Endothelial cell of umbilical vein (primary cell): ENCODE measurements around the gene ATP2A2. TPM values are rescaled to one million over a fixed set of nuclear protein-coding genes. Genes with fewer than 3 reads are reported as not detected.

Source experiments
- BruUV-seq: library from RNA; stranded (reverse); fragments of 400-500 nt; replicated peaks from 2 replicates; lab custom pipeline; 2021; lab: Mats Ljungman, UMichigan
- CTCF ChIA-PET: fragments of 300-600, 350-600 bp; sonication (Branson Sonifier 250); formaldehyde crosslinking; loops from one replicate; lab custom pipeline; 2021; ENCODE audit warnings: antibody characterized with exemption, inconsistent platforms; lab: Charles Lee
- POLR2A ChIA-PET: fragments of 300-600, 350-600 bp; sonication (Branson Sonifier 250); formaldehyde crosslinking; loops from one replicate; lab custom pipeline; 2021; ENCODE audit warnings: antibody characterized with exemption, inconsistent platforms; lab: Charles Lee
- DNase-seq: peaks from one replicate; pipeline ENCODE4 v3.0.0-alpha.2; 2011; ENCODE audit warnings: low read depth, low spot score
- FAIRE-seq: peaks from 2 replicates; lab custom pipeline; 2011; peaks lifted over from hg19 to GRCh38; lab: Jason Lieb, UNC
- H2AFZ ChIP-seq: 2 replicates; pipeline ENCODE4 v1.6.0; 2012; ENCODE audit warnings: low read depth, low read length, control low read depth, inconsistent platforms
- H3K27ac ChIP-seq: 2 replicates; pipeline ENCODE4 v1.5.1; 2011; ENCODE audit warnings: low read depth, mild to moderate bottlenecking, control low read depth, low read length, moderate library complexity; ENCODE audit not compliant: insufficient read depth
- H3K27me3 ChIP-seq, 2 experiments: 2 replicates each; pipeline versions ENCODE4 v1.6.0 to v1.6.1; 2011; ENCODE audit warnings: low read length in 2 of 2, mixed read lengths in 1 of 2; ENCODE audit not compliant: control insufficient read depth in 2 of 2, insufficient read depth in 2 of 2
- H3K36me3 ChIP-seq, 2 experiments: 2 replicates in 1 of 2; 3 replicates in 1 of 2; pipeline ENCODE4 v1.5.1; 2011; ENCODE audit warnings: low read length in 2 of 2, mild to moderate bottlenecking in 1 of 2, moderate library complexity in 1 of 2; ENCODE audit not compliant: control insufficient read depth in 2 of 2, insufficient read depth in 2 of 2; ENCODE audit errors: extremely low read depth in 1 of 2
- H3K4me1 ChIP-seq: 3 replicates; pipeline ENCODE4 v1.5.1; 2011; ENCODE audit warnings: mild to moderate bottlenecking, low read length; ENCODE audit not compliant: control insufficient read depth, insufficient read depth; ENCODE audit errors: extremely low read depth
- H3K4me2 ChIP-seq: 2 replicates; pipeline ENCODE4 v1.6.1; 2011; ENCODE audit warnings: low read length, control low read depth, mixed read lengths; ENCODE audit not compliant: insufficient read depth
- H3K4me3 ChIP-seq, 3 experiments: fragments of 200-600 bp in 1 of 3; sonication (generic), shearing (Covaris generic) in 1 of 3; replicated peaks in 1 of 3; 2 replicates each; pipeline ENCODE4 v1.5.1; 2011 to 2016; ENCODE audit warnings: control low read depth in 3 of 3, low read length in 3 of 3, mild to moderate bottlenecking in 2 of 3, inconsistent platforms in 1 of 3, low read depth in 1 of 3, moderate library complexity in 1 of 3; ENCODE audit not compliant: insufficient read depth in 1 of 3
- H3K79me2 ChIP-seq: 2 replicates; pipeline ENCODE4 v1.6.0; 2012; ENCODE audit warnings: low read length, inconsistent platforms; ENCODE audit not compliant: control insufficient read depth, insufficient read depth
- H3K9ac ChIP-seq: replicated peaks from 2 replicates; pipeline ENCODE3; 2011; ENCODE audit warnings: low read length, control low read depth; ENCODE audit not compliant: insufficient read depth; ENCODE audit errors: extremely low read depth
- H3K9me1 ChIP-seq: replicated peaks from 3 replicates; pipeline ENCODE4 v1.6.0; 2011; ENCODE audit warnings: mild to moderate bottlenecking, low read length; ENCODE audit not compliant: control insufficient read depth, insufficient read depth; ENCODE audit errors: extremely low read depth
- H3K9me3 ChIP-seq: replicated peaks from 2 replicates; pipeline ENCODE4 v1.5.1; 2012; ENCODE audit warnings: low read length, inconsistent platforms; ENCODE audit not compliant: control insufficient read depth, insufficient read depth
- H4K20me1 ChIP-seq: replicated peaks from 2 replicates; pipeline ENCODE3; 2011; ENCODE audit warnings: mild to moderate bottlenecking, low read length; ENCODE audit not compliant: control insufficient read depth, insufficient read depth; ENCODE audit errors: extremely low read depth
- CTCF ChIP-seq, 2 donors: IDR thresholded peaks; 1 replicate in 1 of 2; 2 replicates in 1 of 2; pipeline ENCODE4 v1.5.1; 2011; ENCODE audit warnings: low read length in 2 of 2, mild to moderate bottlenecking in 2 of 2, moderate library complexity in 2 of 2, control low read depth in 1 of 2, inconsistent platforms in 1 of 2, low read depth in 1 of 2; ENCODE audit not compliant: insufficient read depth in 1 of 2; ENCODE audit errors: extremely low read depth in 1 of 2
- EZH2 ChIP-seq: IDR thresholded peaks from 2 replicates; pipeline ENCODE4 v1.6.1; 2012; ENCODE audit warnings: borderline replicate concordance, low read depth, mild to moderate bottlenecking, moderate library complexity, low read length, inconsistent platforms; ENCODE audit not compliant: severe bottlenecking
- FOS ChIP-seq: IDR thresholded peaks from 2 replicates; pipeline ENCODE4 v1.6.1; 2011; ENCODE audit warnings: mild to moderate bottlenecking, low read length, moderate library complexity, borderline replicate concordance; ENCODE audit not compliant: insufficient read depth
- GATA2 ChIP-seq: IDR thresholded peaks from 2 replicates; pipeline ENCODE4 v1.7.0; 2011; ENCODE audit warnings: low read depth, mild to moderate bottlenecking, moderate library complexity, mixed read lengths, low read length; ENCODE audit not compliant: insufficient read length, insufficient read depth
- JUN ChIP-seq: IDR thresholded peaks from 2 replicates; pipeline ENCODE4 v1.6.1; 2011; ENCODE audit warnings: borderline replicate concordance, low read depth; ENCODE audit not compliant: insufficient read length, insufficient read depth
- MYC ChIP-seq: IDR thresholded peaks from one replicate; pipeline ENCODE4 v1.6.1; 2011; ENCODE audit warnings: mild to moderate bottlenecking, low read depth, low read length
- POLR2A ChIP-seq: IDR thresholded peaks from 2 replicates; pipeline ENCODE4 v1.6.1; 2012; ENCODE audit warnings: low read depth, mild to moderate bottlenecking, control low read depth, low read length
- POLR2AphosphoS5 ChIP-seq: IDR thresholded peaks from 2 replicates; pipeline ENCODE4 v1.6.1; 2012; ENCODE audit warnings: low read depth, mild to moderate bottlenecking, control low read depth, low read length, moderate library complexity; ENCODE audit not compliant: insufficient read depth
- dilution Hi-C: fragments of 300-500 bp; cut with MboI; formaldehyde crosslinking; loops from one replicate; pipeline ENCODE4 v1.15.0; 2019; ENCODE audit warnings: low sequenced_read_pairs; ENCODE audit not compliant: extremely low pct_ligation_motif_present
- intact Hi-C: fragments of 100-400 bp; cut with micrococcal nuclease; formaldehyde crosslinking; loops from one replicate; pipeline ENCODE4 v1.10.0; 2022
- polyA plus RNA-seq, 4 experiments: library from polyadenylated mRNA; depleted of rRNA in 3 of 4; stranded (reverse) in 3 of 4; unstranded in 1 of 4; fragments of >200 nt; gene quantifications; 2 replicates each; pipeline versions ENCODE4 v1.2.1 to v1.2.3, GENCODE V29; 2011 to 2012; ENCODE audit warnings: missing spikeins in 1 of 4
- total RNA-seq: library from RNA; stranded (reverse); gene quantifications from 2 replicates; pipeline ENCODE4 v1.2.3, GENCODE V29; 2021
- TF ChIP-seq, protein P1 (sequence below): IDR thresholded peaks from 2 replicates; pipeline ENCODE4 v1.6.1; 2011; ENCODE audit not compliant: insufficient read depth, insufficient read length

Gene ATP2A2
- total and polyA plus RNA-seq, 2 donors (not counting 3 experiments of a cell fraction or from before 2014, with no cell fraction given), result 102 to 239 TPM

- no TSS peak for BruUV-seq
- H3K9ac ChIP-seq, result no peak overlapping the region
- POLR2A ChIA-PET, result no interaction called here
- H3K36me3 ChIP-seq, result no peaks in the 10 kb centered on the region
- no peaks in the 10 kb centered on the region for H3K9me3 ChIP-seq
- dilution Hi-C loops (no loop called here), intact Hi-C loops (no loop called here)
- TF ChIP-seq EZH2, result no peak
- no peak for TF ChIP-seq JUN
- no peak for TF ChIP-seq GATA2
- no peak for TF ChIP-seq POLR2AphosphoS5
- no peak for TF ChIP-seq MYC
- TF ChIP-seq FOS, result no peak
- TF ChIP-seq, protein P1, sequence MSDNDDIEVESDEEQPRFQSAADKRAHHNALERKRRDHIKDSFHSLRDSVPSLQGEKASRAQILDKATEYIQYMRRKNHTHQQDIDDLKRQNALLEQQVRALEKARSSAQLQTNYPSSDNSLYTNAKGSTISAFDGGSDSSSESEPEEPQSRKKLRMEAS, result no peak
- TF ChIP-seq CTCF (IDR thresholded peaks at IDR 0.05; ENCODE audit: extremely low read depth in 1 of 2, insufficient read depth in 1 of 2, low read depth in 1 of 2, low read length in 2 of 2), result no peak
- no peak for TF ChIP-seq POLR2A
- DNase-seq (no peak), FAIRE-seq (no peak)
- H2AFZ ChIP-seq, result no peak overlapping the region
- H3K4me2 ChIP-seq, result no peak overlapping the region
- CTCF ChIA-PET, result interaction anchor here (1.0 to 4.6 kb wide), 4 partner anchors 22 to 185 kb away, joined by 3 to 26 read pairs (median 6); no protein-coding TSS in a partner anchor
- no peaks in the 10 kb centered on the region for H3K27me3 ChIP-seq
- no peak overlapping the region for H3K27ac ChIP-seq
- H4K20me1 ChIP-seq, result no peaks in the 10 kb centered on the region
- H3K4me3 ChIP-seq, result no peak overlapping the region
- no peaks in the 10 kb centered on the region for H3K79me2 ChIP-seq
- no peaks in the 10 kb centered on the region for H3K9me1 ChIP-seq
- no peaks in the 10 kb centered on the region for H3K4me1 ChIP-seq
Observed at GRCh38 chr12:110246636-110247339, 34.3 kb upstream of the ATP2A2 start.
